Measurements from ENCODE around the gene LOXL4. TPM values are rescaled to one million over a fixed set of nuclear protein-coding genes. Genes with fewer than 3 reads are reported as not detected.

The LOXL4 gene
- total RNA-seq, 1 donor from 2014 or later = 5.4 TPM

GRCh38 chr10:98260350-98260749 is 7.6 kb downstream of the LOXL4 start:
- no peak overlapping the region for H3K4me3 ChIP-seq (ENCODE audit: low read depth, low read length)
- DNase-seq (ENCODE audit: low read depth) = no peak
- no peak for TF ChIP-seq CTCF (conservative IDR thresholded peaks at IDR 0.05; ENCODE audit: low read depth, low read length)

- DNase-seq (ENCODE audit: low read depth) = no peak
- H3K4me3 ChIP-seq (ENCODE audit: low read depth, low read length) = no peak overlapping the region
- TF ChIP-seq CTCF (conservative IDR thresholded peaks at IDR 0.05; ENCODE audit: low read depth, low read length) = no peak
Measured at GRCh38 chr10:98259606-98260315, 8.2 kb downstream of the LOXL4 start.

GRCh38 chr10:98258683-98259454 is 9.1 kb downstream of the LOXL4 start:
- no peak overlapping the region for H3K4me3 ChIP-seq (ENCODE audit: low read depth, low read length)
- no peak for DNase-seq (ENCODE audit: low read depth)
- TF ChIP-seq CTCF (conservative IDR thresholded peaks at IDR 0.05; ENCODE audit: low read depth, low read length) = no peak

GRCh38 chr10:98257961-98258360 is 10.0 kb downstream of the LOXL4 start:
- no peak overlapping the region for H3K4me3 ChIP-seq (ENCODE audit: low read depth, low read length)
- no peak for DNase-seq (ENCODE audit: low read depth)
- TF ChIP-seq CTCF (conservative IDR thresholded peaks at IDR 0.05; ENCODE audit: low read depth, low read length) = no peak

- no peak for TF ChIP-seq CTCF (conservative IDR thresholded peaks at IDR 0.05; ENCODE audit: low read depth, low read length)
- H3K4me3 ChIP-seq (ENCODE audit: low read depth, low read length) = no peak overlapping the region
- DNase-seq (ENCODE audit: low read depth) = no peak
Measured at GRCh38 chr10:98257198-98257597, 10.8 kb downstream of the LOXL4 start.

GRCh38 chr10:98256692-98257091 is 11.3 kb downstream of the LOXL4 start:
- H3K4me3 ChIP-seq (ENCODE audit: low read depth, low read length) = no peak overlapping the region
- no peak for DNase-seq (ENCODE audit: low read depth)
- TF ChIP-seq CTCF (conservative IDR thresholded peaks at IDR 0.05; ENCODE audit: low read depth, low read length) = no peak

Measured in epithelial cell of proximal tubule (primary cell).